A549 (cell line): ENCODE results near the gene NIPBL.

Experiments
- EP300 ChIP-seq, 2 experiments: fragments of >200 bp; sonication (Bioruptor Twin); formaldehyde crosslinking; IDR thresholded peaks; 2 replicates in 1 of 2; 3 replicates in 1 of 2; pipeline ENCODE4 v1.6.1; 2016 to 2017
- POLR2A ChIP-seq: IDR thresholded peaks from 2 replicates; pipeline ENCODE4 v1.6.1; 2012; ENCODE audit warnings: mild to moderate bottlenecking, low read length
- RAD21 ChIP-seq, 2 experiments: fragments of >200 bp in 1 of 2; sonication (Bioruptor Twin) in 1 of 2; formaldehyde crosslinking in 1 of 2; IDR thresholded peaks in 1 of 2; conservative IDR thresholded peaks in 1 of 2; 2 replicates in 1 of 2; 3 replicates in 1 of 2; pipeline ENCODE4 v1.6.1; 2012 to 2018; ENCODE audit warnings: inconsistent platforms in 1 of 2
- SMC3 ChIP-seq: fragments of >200 bp; sonication (Bioruptor Twin); formaldehyde crosslinking; IDR thresholded peaks from 3 replicates; pipeline ENCODE4 v1.6.1; 2018; ENCODE audit warnings: inconsistent platforms
- ZNF302 ChIP-seq: fragments of 250-450 bp; sonication (Bioruptor Pico); IDR thresholded peaks from 2 replicates; pipeline ENCODE4 v1.9.0; 2021; ENCODE audit warnings: inconsistent platforms, mild to moderate bottlenecking, moderate library complexity
- TF ChIP-seq, protein P1 (sequence below): IDR thresholded peaks from 2 replicates; pipeline ENCODE4 v1.6.1; 2012
- TF ChIP-seq, protein P2 (sequence below): fragments of >200 bp; sonication (Bioruptor Twin); formaldehyde crosslinking; IDR thresholded peaks from 3 replicates; pipeline ENCODE4 v1.5.1; 2016

DNA sequence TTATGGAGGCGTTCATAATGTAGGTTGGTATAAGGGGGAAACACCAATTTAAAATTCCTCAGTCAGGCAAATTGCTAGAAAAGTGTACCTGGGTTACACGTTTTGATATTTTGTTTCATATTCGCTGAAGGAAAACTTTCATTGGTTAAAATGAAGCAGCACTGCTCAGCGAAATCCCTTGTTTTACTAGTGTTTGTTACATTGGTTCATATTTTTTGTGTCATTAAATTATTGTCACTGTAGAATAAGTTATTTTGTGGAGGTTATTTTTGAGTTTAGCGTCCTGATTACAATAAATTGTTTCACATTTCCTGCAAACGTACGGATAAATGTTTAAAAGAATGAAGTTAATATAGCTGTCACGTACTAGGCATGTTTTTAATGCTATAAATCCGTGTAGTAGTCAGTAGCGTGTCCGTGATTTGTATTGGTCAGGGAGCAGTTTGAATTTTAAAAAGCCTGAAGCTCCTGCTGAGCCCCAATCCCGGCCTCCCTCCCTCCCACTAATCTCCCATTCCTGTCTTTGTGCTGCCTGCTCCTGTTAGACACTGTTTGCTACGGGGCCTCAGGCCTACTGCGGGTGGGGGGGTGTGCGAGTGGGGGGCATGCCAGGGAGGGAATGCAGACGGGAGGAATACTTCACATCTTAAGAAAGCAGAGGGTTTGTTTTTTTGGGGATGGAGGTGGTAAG, 2.0 kb downstream of the NIPBL start:
- no peak for TF ChIP-seq RAD21 (conservative IDR thresholded peaks at IDR 0.05 in 1 of 2, IDR thresholded peaks at IDR 0.05 in 1 of 2)
- TF ChIP-seq, protein P1, sequence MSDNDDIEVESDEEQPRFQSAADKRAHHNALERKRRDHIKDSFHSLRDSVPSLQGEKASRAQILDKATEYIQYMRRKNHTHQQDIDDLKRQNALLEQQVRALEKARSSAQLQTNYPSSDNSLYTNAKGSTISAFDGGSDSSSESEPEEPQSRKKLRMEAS = no peak
- TF ChIP-seq POLR2A = no peak
- TF ChIP-seq, protein P2, sequence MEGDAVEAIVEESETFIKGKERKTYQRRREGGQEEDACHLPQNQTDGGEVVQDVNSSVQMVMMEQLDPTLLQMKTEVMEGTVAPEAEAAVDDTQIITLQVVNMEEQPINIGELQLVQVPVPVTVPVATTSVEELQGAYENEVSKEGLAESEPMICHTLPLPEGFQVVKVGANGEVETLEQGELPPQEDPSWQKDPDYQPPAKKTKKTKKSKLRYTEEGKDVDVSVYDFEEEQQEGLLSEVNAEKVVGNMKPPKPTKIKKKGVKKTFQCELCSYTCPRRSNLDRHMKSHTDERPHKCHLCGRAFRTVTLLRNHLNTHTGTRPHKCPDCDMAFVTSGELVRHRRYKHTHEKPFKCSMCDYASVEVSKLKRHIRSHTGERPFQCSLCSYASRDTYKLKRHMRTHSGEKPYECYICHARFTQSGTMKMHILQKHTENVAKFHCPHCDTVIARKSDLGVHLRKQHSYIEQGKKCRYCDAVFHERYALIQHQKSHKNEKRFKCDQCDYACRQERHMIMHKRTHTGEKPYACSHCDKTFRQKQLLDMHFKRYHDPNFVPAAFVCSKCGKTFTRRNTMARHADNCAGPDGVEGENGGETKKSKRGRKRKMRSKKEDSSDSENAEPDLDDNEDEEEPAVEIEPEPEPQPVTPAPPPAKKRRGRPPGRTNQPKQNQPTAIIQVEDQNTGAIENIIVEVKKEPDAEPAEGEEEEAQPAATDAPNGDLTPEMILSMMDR = no peak
- TF ChIP-seq SMC3 = no peak
- TF ChIP-seq EP300 (IDR thresholded peaks at IDR 0.05) = no peak
- TF ChIP-seq ZNF302 (CRISPR knock-in tag) = no peak
